Subcutaneous preadipocyte (primary cell): Measurements from ENCODE around the gene AUH. TPM values are rescaled to one million over a fixed set of nuclear protein-coding genes. Genes with fewer than 3 reads are reported as not detected.

Experiments
- total RNA-seq: library from RNA; depleted of rRNA; stranded (reverse); fragments of >200 nt; gene quantifications from 2 replicates; pipeline ENCODE4 v1.2.3, GENCODE V29; 2012

AUH gene
- 16.2 and 18.0 TPM in 2 replicates for total RNA-seq

GRCh38 chr9:91361291-91362050 lies at the start of gene AUH:
Gene AUH, minus strand, starts transcription at chr9:91361918. Its CDS starts 29 bp downstream, at chr9:91361889.

Other genes with a start within 250 kb of the AUH start
- gene NFIL3, start 61.9 kb upstream of the AUH start, total RNA-seq: 18.8 and 37.5 TPM in 2 replicates